ENCODE measurements around the gene CD209.

DNA sequence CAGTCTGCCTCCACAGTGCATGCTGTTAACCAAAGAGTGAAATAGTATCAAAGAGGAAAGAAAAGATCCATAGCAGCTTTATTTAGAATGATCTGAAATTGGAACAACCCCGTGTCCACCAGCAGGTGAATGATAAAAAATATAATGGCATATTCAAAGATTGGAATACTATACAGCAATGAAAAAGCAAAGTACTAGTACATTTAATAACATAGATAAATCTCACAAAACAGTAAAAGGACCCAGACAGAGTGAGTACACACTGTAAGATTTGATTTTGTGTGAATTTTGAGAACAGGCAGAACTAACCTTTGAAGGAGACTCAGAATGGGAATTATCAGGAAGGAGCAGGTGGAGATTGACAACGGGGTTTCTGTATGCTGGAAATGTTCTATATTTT is 837 bp upstream of the CD209 start:
- TF ChIP-seq, protein P1, sequence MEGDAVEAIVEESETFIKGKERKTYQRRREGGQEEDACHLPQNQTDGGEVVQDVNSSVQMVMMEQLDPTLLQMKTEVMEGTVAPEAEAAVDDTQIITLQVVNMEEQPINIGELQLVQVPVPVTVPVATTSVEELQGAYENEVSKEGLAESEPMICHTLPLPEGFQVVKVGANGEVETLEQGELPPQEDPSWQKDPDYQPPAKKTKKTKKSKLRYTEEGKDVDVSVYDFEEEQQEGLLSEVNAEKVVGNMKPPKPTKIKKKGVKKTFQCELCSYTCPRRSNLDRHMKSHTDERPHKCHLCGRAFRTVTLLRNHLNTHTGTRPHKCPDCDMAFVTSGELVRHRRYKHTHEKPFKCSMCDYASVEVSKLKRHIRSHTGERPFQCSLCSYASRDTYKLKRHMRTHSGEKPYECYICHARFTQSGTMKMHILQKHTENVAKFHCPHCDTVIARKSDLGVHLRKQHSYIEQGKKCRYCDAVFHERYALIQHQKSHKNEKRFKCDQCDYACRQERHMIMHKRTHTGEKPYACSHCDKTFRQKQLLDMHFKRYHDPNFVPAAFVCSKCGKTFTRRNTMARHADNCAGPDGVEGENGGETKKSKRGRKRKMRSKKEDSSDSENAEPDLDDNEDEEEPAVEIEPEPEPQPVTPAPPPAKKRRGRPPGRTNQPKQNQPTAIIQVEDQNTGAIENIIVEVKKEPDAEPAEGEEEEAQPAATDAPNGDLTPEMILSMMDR (IDR thresholded peaks at IDR 0.05), result no peak
- TF ChIP-seq POLR2A (IDR thresholded peaks at IDR 0.05), result no peak
